Upper lobe of left lung (tissue), 4 donors: ENCODE data around the gene RASGRP4.

Experiments
- EP300 ChIP-seq, 4 donors: sonication (generic); formaldehyde crosslinking; IDR thresholded peaks; one replicate each; pipeline ENCODE4 v1.5.1; 2017; ENCODE audit warnings: antibody characterized with exemption in 4 of 4, control low read depth in 2 of 4
- POLR2A ChIP-seq, 4 donors: fragments of 450-650 bp; IDR thresholded peaks; one replicate each; pipeline ENCODE4 v1.5.1; 2016 to 2017; ENCODE audit warnings: antibody characterized with exemption in 4 of 4, mild to moderate bottlenecking in 2 of 4
- TF ChIP-seq, protein P1 (sequence below), 6 experiments: fragments of 450-650 bp in 4 of 6; fragments of 200-600 bp in 2 of 6; sonication (generic) in 2 of 6; IDR thresholded peaks; one replicate each; pipeline ENCODE4 v1.5.1; 2016 to 2019; ENCODE audit warnings: antibody characterized with exemption in 6 of 6

DNA sequence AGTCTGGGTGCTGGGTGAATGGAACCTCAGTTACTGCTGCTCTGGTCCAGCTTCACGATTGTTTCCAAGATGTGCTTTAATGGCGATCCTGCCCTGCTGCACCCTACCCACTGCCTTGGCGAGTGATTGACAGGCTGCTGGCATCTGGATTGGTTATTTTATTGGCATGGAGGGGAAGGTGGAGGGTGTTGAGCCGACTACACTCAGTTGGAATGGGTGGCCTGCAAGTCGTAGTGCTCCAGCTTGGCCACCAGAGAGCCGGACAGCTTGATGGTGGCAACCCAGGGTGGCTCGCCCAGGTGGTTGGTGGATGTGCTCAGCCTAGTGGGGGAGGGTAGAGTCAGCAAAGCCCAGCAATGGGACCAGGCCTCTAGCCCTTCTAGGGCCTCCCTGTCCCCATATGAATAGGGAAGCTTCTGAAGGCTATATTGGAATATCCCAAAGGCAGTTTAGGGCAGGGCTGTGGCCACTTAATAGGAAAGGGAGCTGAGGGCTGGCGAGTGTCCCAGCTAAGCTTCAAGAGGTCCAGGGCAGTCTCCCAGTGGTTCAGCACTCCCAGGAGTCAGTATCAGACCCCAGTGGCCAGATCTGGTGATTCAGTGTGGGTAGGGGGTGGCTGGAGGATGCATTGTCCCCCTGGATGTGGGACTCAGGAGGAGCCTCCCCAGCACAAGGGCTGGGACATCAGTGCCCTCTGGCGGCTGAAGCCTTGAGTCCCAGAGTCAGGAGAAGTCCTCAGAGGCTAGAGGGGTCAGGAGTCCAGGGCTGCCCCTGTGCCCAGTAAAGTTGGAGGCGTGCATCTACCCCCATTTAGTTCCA, 41.6 kb downstream of the RASGRP4 start:
- no peak for TF ChIP-seq EP300 (IDR thresholded peaks at IDR 0.05)
- TF ChIP-seq, protein P1, sequence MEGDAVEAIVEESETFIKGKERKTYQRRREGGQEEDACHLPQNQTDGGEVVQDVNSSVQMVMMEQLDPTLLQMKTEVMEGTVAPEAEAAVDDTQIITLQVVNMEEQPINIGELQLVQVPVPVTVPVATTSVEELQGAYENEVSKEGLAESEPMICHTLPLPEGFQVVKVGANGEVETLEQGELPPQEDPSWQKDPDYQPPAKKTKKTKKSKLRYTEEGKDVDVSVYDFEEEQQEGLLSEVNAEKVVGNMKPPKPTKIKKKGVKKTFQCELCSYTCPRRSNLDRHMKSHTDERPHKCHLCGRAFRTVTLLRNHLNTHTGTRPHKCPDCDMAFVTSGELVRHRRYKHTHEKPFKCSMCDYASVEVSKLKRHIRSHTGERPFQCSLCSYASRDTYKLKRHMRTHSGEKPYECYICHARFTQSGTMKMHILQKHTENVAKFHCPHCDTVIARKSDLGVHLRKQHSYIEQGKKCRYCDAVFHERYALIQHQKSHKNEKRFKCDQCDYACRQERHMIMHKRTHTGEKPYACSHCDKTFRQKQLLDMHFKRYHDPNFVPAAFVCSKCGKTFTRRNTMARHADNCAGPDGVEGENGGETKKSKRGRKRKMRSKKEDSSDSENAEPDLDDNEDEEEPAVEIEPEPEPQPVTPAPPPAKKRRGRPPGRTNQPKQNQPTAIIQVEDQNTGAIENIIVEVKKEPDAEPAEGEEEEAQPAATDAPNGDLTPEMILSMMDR (IDR thresholded peaks at IDR 0.05): no peak
- TF ChIP-seq POLR2A (IDR thresholded peaks at IDR 0.05): no peak
